22Rv1 (cell line): ENCODE measurements around the gene DUSP28.

Source experiments
- H3K27ac ChIP-seq: fragments of 450-650 bp; 2 replicates; pipeline ENCODE4 v1.5.1; 2017
- CTCF ChIP-seq: fragments of 450-650 bp; IDR thresholded peaks from 2 replicates; pipeline ENCODE4 v1.5.1; 2017; ENCODE audit warnings: mild to moderate bottlenecking
- ZFX ChIP-seq: fragments of 450-650 bp; IDR thresholded peaks from 2 replicates; pipeline ENCODE4 v1.6.1; 2017; ENCODE audit warnings: antibody characterized with exemption, borderline replicate concordance

DUSP28 gene

GRCh38 chr2:240601061-240601830 is 41.1 kb downstream of the DUSP28 start:
- no peak for TF ChIP-seq CTCF
- no peak for TF ChIP-seq ZFX
- H3K27ac ChIP-seq, result no peak overlapping the region

- no peak for TF ChIP-seq ZFX
- no peak for TF ChIP-seq CTCF
- H3K27ac ChIP-seq, result no peak overlapping the region
Observed at GRCh38 chr2:240601831-240602160, 41.6 kb downstream of the DUSP28 start.

- TF ChIP-seq ZFX, result no peak
- TF ChIP-seq CTCF, result no peak
- no peak overlapping the region for H3K27ac ChIP-seq
Observed at GRCh38 chr2:240602266-240603050, 42.3 kb downstream of the DUSP28 start.

- TF ChIP-seq ZFX (no peak), CTCF (no peak)
- H3K27ac ChIP-seq, result peak overlapping the region; percentile 75; the same call in 1 of the 2 replicates
Observed at GRCh38 chr2:240603081-240603835, 43.1 kb downstream of the DUSP28 start.

- TF ChIP-seq CTCF (no peak), ZFX (no peak)
- H3K27ac ChIP-seq, result peak overlapping the region; percentile 75
Observed at GRCh38 chr2:240603846-240604245, 43.7 kb downstream of the DUSP28 start.

GRCh38 chr2:240604291-240604938 is 44.3 kb downstream of the DUSP28 start:
- H3K27ac ChIP-seq, result peak overlapping the region; percentile 75
- TF ChIP-seq ZFX, result no peak
- peak; percentile 55 for TF ChIP-seq CTCF
